Measurements from ENCODE around the gene CARS1. TPM values are rescaled to one million over a fixed set of nuclear protein-coding genes. Genes with fewer than 3 reads are reported as not detected.

The CARS1 gene
- total RNA-seq, 1 donor from 2014 or later = 47.6 TPM

DNA sequence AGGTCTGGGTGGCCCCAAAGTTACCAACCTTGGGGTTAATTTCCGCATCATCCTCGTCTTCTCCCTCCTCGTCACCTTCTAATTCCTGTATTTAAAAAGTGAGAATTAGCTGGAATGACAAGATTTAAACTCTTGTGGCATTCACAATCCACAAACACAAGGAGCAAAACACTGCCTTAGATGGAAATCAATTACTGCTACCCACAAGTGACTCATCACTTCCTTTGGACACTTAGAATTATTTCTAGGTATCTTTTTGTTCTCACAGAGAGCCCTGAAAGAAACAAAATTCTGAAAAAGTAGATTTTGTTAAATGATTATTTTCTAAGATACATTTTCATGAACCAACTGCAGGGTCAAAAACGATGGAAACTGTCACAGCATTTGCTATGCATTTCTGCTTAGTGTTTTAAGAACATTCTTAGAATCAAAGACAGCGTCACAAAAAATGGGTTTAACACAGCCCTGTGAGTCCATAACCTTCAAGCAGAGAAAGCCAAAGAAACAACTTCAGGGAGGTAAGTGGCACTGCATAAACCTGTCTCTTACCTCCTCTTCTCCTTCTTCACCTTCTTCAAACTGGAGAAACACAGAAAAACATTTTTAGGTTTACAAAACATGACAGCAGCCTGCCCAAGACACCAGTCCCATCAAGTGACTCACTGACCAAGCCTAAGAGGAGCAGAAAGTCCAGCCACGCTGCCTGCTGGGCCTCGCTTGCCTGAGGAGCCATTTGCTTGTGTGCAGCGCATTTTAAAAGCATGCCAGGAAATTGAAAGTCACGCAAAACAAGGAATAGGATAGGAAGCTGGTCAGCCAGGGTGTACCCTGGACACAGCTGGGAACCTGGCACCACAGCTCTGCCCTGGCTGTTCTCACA, 105.8 kb downstream of the CARS1 start:
- Mint-ChIP-seq H3K36me3 (ENCODE audit: low read depth, unreplicated experiment) (peaks cover 73% of the 10 kb centered on the region), H3K4me1 (ENCODE audit: unreplicated experiment) (peaks cover 4% of the 10 kb centered on the region), H3K9me3 (ENCODE audit: unreplicated experiment) (no peaks in the 10 kb centered on the region), H3K27ac (ENCODE audit: unreplicated experiment) (peak overlapping the region; percentile 31), H3K4me3 (ENCODE audit: unreplicated experiment) (no peak overlapping the region), H3K27me3 (ENCODE audit: unreplicated experiment) (peaks cover 10% of the 10 kb centered on the region)
- TF ChIP-seq, protein P1, sequence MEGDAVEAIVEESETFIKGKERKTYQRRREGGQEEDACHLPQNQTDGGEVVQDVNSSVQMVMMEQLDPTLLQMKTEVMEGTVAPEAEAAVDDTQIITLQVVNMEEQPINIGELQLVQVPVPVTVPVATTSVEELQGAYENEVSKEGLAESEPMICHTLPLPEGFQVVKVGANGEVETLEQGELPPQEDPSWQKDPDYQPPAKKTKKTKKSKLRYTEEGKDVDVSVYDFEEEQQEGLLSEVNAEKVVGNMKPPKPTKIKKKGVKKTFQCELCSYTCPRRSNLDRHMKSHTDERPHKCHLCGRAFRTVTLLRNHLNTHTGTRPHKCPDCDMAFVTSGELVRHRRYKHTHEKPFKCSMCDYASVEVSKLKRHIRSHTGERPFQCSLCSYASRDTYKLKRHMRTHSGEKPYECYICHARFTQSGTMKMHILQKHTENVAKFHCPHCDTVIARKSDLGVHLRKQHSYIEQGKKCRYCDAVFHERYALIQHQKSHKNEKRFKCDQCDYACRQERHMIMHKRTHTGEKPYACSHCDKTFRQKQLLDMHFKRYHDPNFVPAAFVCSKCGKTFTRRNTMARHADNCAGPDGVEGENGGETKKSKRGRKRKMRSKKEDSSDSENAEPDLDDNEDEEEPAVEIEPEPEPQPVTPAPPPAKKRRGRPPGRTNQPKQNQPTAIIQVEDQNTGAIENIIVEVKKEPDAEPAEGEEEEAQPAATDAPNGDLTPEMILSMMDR (IDR thresholded peaks at IDR 0.05; ENCODE audit: unreplicated experiment) = no peak
- no peak for DNase-seq (ENCODE audit: low spot score)

Other genes with a start within 250 kb of the CARS1 start
- 25.3 TPM for gene CDKN1C, start 171.6 kb downstream of the CARS1 start, total RNA-seq (ENCODE audit: unreplicated experiment)
- 8.1 TPM for gene PHLDA2, start 128.0 kb downstream of the CARS1 start, total RNA-seq (ENCODE audit: unreplicated experiment)
- 148 TPM for gene NAP1L4, start 65.1 kb downstream of the CARS1 start, total RNA-seq (ENCODE audit: unreplicated experiment)
- 55.2 TPM for gene OSBPL5, start 107.9 kb upstream of the CARS1 start, total RNA-seq (ENCODE audit: unreplicated experiment)
- not detected for gene MRGPRG, start 161.4 kb upstream of the CARS1 start, total RNA-seq (ENCODE audit: unreplicated experiment)
- gene MRGPRE, start 175.0 kb upstream of the CARS1 start, total RNA-seq (ENCODE audit: unreplicated experiment) = not detected